Skeletal muscle tissue (tissue), 4 donors: ENCODE results near the gene TMEM233. TPM values are rescaled to one million over a fixed set of nuclear protein-coding genes. Genes with fewer than 3 reads are reported as not detected.
A peak's percentile ranks its signal among the peaks of the same experiment; 100 is the strongest.

ENCODE experiments used
- H3K27ac ChIP-seq: one replicate; pipeline ENCODE4 v1.7.0; 2013; ENCODE audit warnings: mild to moderate bottlenecking, low read depth, low read length, inconsistent platforms
- H3K27me3 ChIP-seq, 3 donors: one replicate each; pipeline ENCODE4 v1.7.0; 2013; ENCODE audit warnings: low read length in 3 of 3; ENCODE audit not compliant: control insufficient read depth in 3 of 3, insufficient read depth in 3 of 3
- H3K36me3 ChIP-seq, 3 donors: one replicate each; pipeline ENCODE4 v1.7.0; 2013; ENCODE audit warnings: low read length in 3 of 3; ENCODE audit not compliant: control insufficient read depth in 3 of 3, insufficient read depth in 3 of 3
- H3K4me1 ChIP-seq, 3 donors: one replicate each; pipeline ENCODE4 v1.7.0; 2013; ENCODE audit warnings: low read length in 3 of 3, mild to moderate bottlenecking in 3 of 3; ENCODE audit not compliant: control insufficient read depth in 3 of 3, insufficient read depth in 3 of 3
- H3K4me3 ChIP-seq, 3 donors: one replicate each; pipeline ENCODE4 v1.7.0; 2013; ENCODE audit warnings: low read length in 3 of 3
- H3K9ac ChIP-seq, 3 donors: one replicate each; pipeline ENCODE4 v1.7.0; 2013; ENCODE audit warnings: low read length in 3 of 3, mild to moderate bottlenecking in 3 of 3, moderate library complexity in 2 of 3, low read depth in 1 of 3
- H3K9me3 ChIP-seq, 3 donors: one replicate each; pipeline ENCODE4 v1.7.0; 2013; ENCODE audit warnings: low read length in 3 of 3; ENCODE audit not compliant: control insufficient read depth in 3 of 3
- total RNA-seq: library from RNA; depleted of rRNA; stranded (reverse); fragments of >200 nt; gene quantifications from one replicate; pipeline ENCODE4 v1.2.3, GENCODE V29; 2014
- donor health status: Osteomylitis.

TMEM233 gene
- total RNA-seq, 1 donor from 2014 or later, result 1.0 TPM

GRCh38 chr12:119673634-119674033, 80.1 kb downstream of the TMEM233 start:
- H3K9me3 ChIP-seq, result no peaks in the 10 kb centered on the region
- peaks cover 17 to 38% (median 30%) of the 10 kb centered on the region in 3 donors for H3K4me1 ChIP-seq
- no peak overlapping the region for H3K4me3 ChIP-seq
- H3K27me3 ChIP-seq, result no peaks in the 10 kb centered on the region
- no peak overlapping the region for H3K9ac ChIP-seq
- peak overlapping the region; percentile 61 for H3K27ac ChIP-seq
- H3K36me3 ChIP-seq, result peaks cover 56 to 77% (median 71%) of the 10 kb centered on the region in 3 donors

- H3K4me1 ChIP-seq, result peaks cover 16 to 37% (median 27%) of the 10 kb centered on the region in 3 donors
- no peak overlapping the region for H3K27ac ChIP-seq
- H3K27me3 ChIP-seq, result no peaks in the 10 kb centered on the region
- H3K36me3 ChIP-seq, result peaks cover 65 to 86% (median 80%) of the 10 kb centered on the region in 3 donors
- H3K4me3 ChIP-seq, result no peak overlapping the region
- no peaks in the 10 kb centered on the region for H3K9me3 ChIP-seq
- H3K9ac ChIP-seq, result no peak overlapping the region
Observed at GRCh38 chr12:119674560-119674959, 81.0 kb downstream of the TMEM233 start.

GRCh38 chr12:119676022-119676421, 82.4 kb downstream of the TMEM233 start:
- peaks cover 8 to 28% (median 16%) of the 10 kb centered on the region in 3 donors for H3K4me1 ChIP-seq
- H3K4me3 ChIP-seq, result no peak overlapping the region
- H3K27ac ChIP-seq, result no peak overlapping the region
- no peaks in the 10 kb centered on the region for H3K9me3 ChIP-seq
- H3K27me3 ChIP-seq, result no peaks in the 10 kb centered on the region
- no peak overlapping the region for H3K9ac ChIP-seq
- H3K36me3 ChIP-seq, result peaks cover 80 to 90% (median 89%) of the 10 kb centered on the region in 3 donors

DNA sequence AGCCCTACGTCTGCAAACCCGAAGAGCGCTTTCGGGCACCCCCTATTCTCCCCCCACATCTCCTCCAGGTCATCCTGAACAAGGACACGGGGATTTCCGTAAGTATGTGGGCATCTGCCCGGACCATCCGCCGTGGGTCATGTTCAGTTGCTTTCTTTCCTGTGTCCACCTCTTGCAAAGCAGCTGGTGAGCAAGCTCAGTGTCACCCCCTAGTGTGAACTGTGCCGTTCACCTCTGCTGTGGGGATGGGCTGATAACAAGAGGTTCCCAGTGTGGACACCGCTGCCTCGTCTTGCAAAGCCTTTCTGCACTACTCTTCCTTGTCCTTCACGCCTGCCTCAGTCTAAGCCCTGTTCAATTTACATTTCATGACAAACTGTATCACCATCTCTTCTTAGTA, 83.0 kb downstream of the TMEM233 start:
- Histone ChIP-seq H3K4me1 (peaks cover 10 to 28% (median 16%) of the 10 kb centered on the region in 3 donors), H3K4me3 (no peak overlapping the region), H3K27me3 (no peaks in the 10 kb centered on the region), H3K27ac (no peak overlapping the region), H3K9ac (no peak overlapping the region), H3K9me3 (no peaks in the 10 kb centered on the region), H3K36me3 (peaks cover 84 to 94% (median 92%) of the 10 kb centered on the region in 3 donors)

DNA sequence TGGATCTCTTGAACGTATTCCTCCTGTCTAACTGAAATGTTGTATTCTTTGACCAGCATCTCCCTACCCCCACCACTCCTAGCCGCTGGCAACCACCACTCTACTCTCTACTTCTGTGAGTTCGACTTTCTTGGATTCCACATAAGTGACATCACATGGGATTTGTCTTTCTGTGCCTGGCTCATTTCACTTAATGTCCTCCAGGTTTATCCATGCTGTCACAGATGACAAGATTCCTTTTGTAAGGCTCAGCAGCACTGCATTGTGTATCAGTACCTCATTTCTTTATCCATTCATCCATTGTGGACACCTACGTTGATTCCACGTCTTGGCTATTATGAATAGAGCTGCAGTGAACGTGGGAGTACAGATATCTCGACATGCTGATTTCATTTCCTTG, 84.9 kb downstream of the TMEM233 start:
- H3K36me3 ChIP-seq, result peaks cover 74 to 84% (median 76%) of the 10 kb centered on the region in 3 donors
- H3K27ac ChIP-seq, result no peak overlapping the region
- no peak overlapping the region for H3K9ac ChIP-seq
- no peaks in the 10 kb centered on the region for H3K27me3 ChIP-seq
- H3K4me1 ChIP-seq, result peaks cover 13 to 27% (median 14%) of the 10 kb centered on the region in 3 donors
- no peaks in the 10 kb centered on the region for H3K9me3 ChIP-seq
- no peak overlapping the region for H3K4me3 ChIP-seq

GRCh38 chr12:119679081-119679480, 85.5 kb downstream of the TMEM233 start:
- peaks cover 70 to 78% (median 70%) of the 10 kb centered on the region in 3 donors for H3K36me3 ChIP-seq
- H3K27me3 ChIP-seq, result no peaks in the 10 kb centered on the region
- H3K9me3 ChIP-seq, result no peaks in the 10 kb centered on the region
- H3K4me1 ChIP-seq, result peaks cover 10 to 24% (median 19%) of the 10 kb centered on the region in 3 donors
- H3K9ac ChIP-seq, result no peak overlapping the region
- no peak overlapping the region for H3K4me3 ChIP-seq
- no peak overlapping the region for H3K27ac ChIP-seq

DNA sequence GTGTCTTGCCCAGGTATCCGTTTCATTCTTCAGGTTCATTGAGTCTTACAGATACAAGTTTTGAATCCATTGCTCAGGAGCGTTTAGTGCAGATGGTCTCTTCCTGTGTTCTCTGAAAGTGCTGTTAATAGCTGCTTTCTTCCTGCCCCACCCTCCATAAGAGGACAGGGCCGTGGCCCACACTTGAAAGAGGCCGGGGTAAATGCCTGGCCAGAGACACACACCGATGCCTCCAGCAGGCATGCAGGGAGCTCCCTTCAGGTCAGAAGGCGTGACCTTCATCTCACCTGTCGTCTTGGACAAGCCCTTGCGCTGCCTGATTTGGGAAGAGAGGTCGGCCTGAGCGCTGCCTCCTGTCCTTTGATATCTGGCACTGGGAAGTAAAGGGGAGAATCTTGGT, 85.9 kb downstream of the TMEM233 start:
- H3K9ac ChIP-seq, result no peak overlapping the region
- peaks cover 6 to 20% (median 20%) of the 10 kb centered on the region in 3 donors for H3K4me1 ChIP-seq
- H3K36me3 ChIP-seq, result peaks cover 66 to 74% (median 67%) of the 10 kb centered on the region in 3 donors
- H3K27ac ChIP-seq, result no peak overlapping the region
- H3K9me3 ChIP-seq, result no peaks in the 10 kb centered on the region
- H3K27me3 ChIP-seq, result no peaks in the 10 kb centered on the region
- no peak overlapping the region for H3K4me3 ChIP-seq

GRCh38 chr12:119681111-119681510, 87.5 kb downstream of the TMEM233 start:
- Histone ChIP-seq H3K4me3 (no peak overlapping the region), H3K9ac (no peak overlapping the region), H3K27ac (no peak overlapping the region), H3K4me1 (peaks cover 3 to 23% (median 22%) of the 10 kb centered on the region in 3 donors), H3K27me3 (no peaks in the 10 kb centered on the region), H3K9me3 (no peaks in the 10 kb centered on the region), H3K36me3 (peaks cover 51 to 58% (median 54%) of the 10 kb centered on the region in 3 donors)

- Histone ChIP-seq H3K27me3 (no peaks in the 10 kb centered on the region), H3K9me3 (no peaks in the 10 kb centered on the region), H3K9ac (no peak overlapping the region), H3K36me3 (peaks cover 43 to 50% (median 45%) of the 10 kb centered on the region in 3 donors), H3K4me3 (no peak overlapping the region), H3K4me1 (peaks cover 8 to 28% (median 25%) of the 10 kb centered on the region in 3 donors), H3K27ac (no peak overlapping the region)
Observed at GRCh38 chr12:119681728-119682638, 88.4 kb downstream of the TMEM233 start.

DNA sequence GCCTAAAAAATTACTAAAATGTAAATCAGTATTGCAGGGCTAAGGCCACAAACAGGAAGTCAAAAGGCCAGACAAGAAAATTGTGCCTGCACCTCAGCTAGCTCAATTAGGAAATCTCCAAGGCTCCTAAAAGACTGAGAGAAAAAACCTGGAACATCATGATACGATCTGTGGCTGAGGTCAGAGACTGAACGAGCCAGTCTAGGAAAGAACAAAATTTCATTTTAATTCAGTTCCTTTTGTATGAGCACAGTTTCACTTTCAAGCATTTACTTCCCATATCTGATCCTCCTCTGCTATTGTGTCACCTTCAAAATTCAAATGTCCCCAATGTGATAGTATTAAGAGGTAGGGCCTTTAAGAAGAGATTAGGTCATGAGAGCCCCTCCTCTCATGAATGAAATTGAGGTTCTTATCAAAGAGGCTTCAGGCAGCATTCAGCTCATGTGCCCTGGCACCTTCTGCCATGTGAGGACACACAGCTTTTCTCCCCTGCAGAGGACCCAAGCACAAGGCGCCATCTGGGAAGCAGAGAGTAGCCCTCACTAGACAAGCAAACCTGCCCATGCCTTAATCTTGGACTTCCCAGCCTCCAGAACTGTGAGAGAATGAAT, 89.2 kb downstream of the TMEM233 start:
- H3K27ac ChIP-seq, result peak overlapping the region; percentile 41
- peaks cover 8 to 25% (median 22%) of the 10 kb centered on the region in 3 donors for H3K4me1 ChIP-seq
- no peaks in the 10 kb centered on the region for H3K27me3 ChIP-seq
- H3K4me3 ChIP-seq, result no peak overlapping the region
- H3K9me3 ChIP-seq, result no peaks in the 10 kb centered on the region
- H3K36me3 ChIP-seq, result peaks cover 36 to 44% (median 38%) of the 10 kb centered on the region in 3 donors
- H3K9ac ChIP-seq, result no peak overlapping the region
